SK-N-SH (cell line): ENCODE measurements around the gene PAK1. TPM values are rescaled to one million over a fixed set of nuclear protein-coding genes. Genes with fewer than 3 reads are reported as not detected.

Source experiments
- CTCF ChIA-PET: fragments of 300-600, 350-600 bp; formaldehyde crosslinking; extraction: SDS; loops from one replicate; lab custom pipeline; 2021; lab: Yijun Ruan, JAX
- POLR2A ChIA-PET: fragments of 350-600 bp; sonication (Branson Sonifier 250); formaldehyde crosslinking; extraction: SDS; loops from one replicate; lab custom pipeline; 2020; ENCODE audit warnings: antibody characterized with exemption, inconsistent platforms; lab: Yijun Ruan, JAX
- DNase-seq: peaks from one replicate; pipeline ENCODE4 v3.0.0; 2012
- H2AFZ ChIP-seq: fragments of 200-600 bp; sonication (generic); 2 replicates; pipeline ENCODE4 v1.8.1; 2016; ENCODE audit warnings: antibody characterized with exemption, mild to moderate bottlenecking, low read depth
- H3F3A ChIP-seq: fragments of 200-600 bp; sonication (generic); replicated peaks from 2 replicates; pipeline ENCODE3; 2016; ENCODE audit warnings: antibody characterized with exemption, mild to moderate bottlenecking; ENCODE audit not compliant: insufficient read depth
- H3K27ac ChIP-seq, 2 experiments: fragments of 200-500 bp in 1 of 2; fragments of 200-600 bp in 1 of 2; sonication (Bioruptor generic) in 1 of 2; sonication (generic), shearing (Covaris generic) in 1 of 2; 2 replicates each; pipeline versions ENCODE4 v1.5.1 to v1.6.1; 2014 to 2016; ENCODE audit warnings: low read depth in 2 of 2, inconsistent platforms in 1 of 2, low read length in 1 of 2, mild to moderate bottlenecking in 1 of 2, mixed read lengths in 1 of 2
- H3K27me3 ChIP-seq: fragments of 200-600 bp; sonication (generic), shearing (Covaris generic); 2 replicates; pipeline ENCODE4 v1.6.1; 2016; ENCODE audit warnings: mixed run types; ENCODE audit not compliant: insufficient read depth
- H3K36me3 ChIP-seq, 2 experiments: fragments of 200-500 bp in 1 of 2; fragments of 200-600 bp in 1 of 2; sonication (Bioruptor generic) in 1 of 2; sonication (generic) in 1 of 2; replicated peaks in 1 of 2; 2 replicates each; pipeline versions ENCODE3 to v1.5.1; 2014 to 2016; ENCODE audit warnings: low read length in 1 of 2, mild to moderate bottlenecking in 1 of 2; ENCODE audit not compliant: insufficient read depth in 2 of 2, control insufficient read depth in 1 of 2
- H3K4me1 ChIP-seq, 2 experiments: fragments of 200-500 bp in 1 of 2; fragments of 200-600 bp in 1 of 2; sonication (Bioruptor generic) in 1 of 2; sonication (generic), shearing (Covaris generic) in 1 of 2; 2 replicates each; pipeline versions ENCODE4 v1.5.1 to v1.6.1; 2014 to 2016; ENCODE audit warnings: low read depth in 1 of 2, low read length in 1 of 2, mixed run types in 1 of 2; ENCODE audit not compliant: insufficient read depth in 2 of 2, control insufficient read depth in 1 of 2
- H3K4me2 ChIP-seq: fragments of 200-600 bp; sonication (generic), shearing (Covaris generic); 2 replicates; pipeline ENCODE4 v1.6.1; 2017; ENCODE audit warnings: mixed run types
- H3K4me3 ChIP-seq, 2 experiments: fragments of 200-500 bp in 1 of 2; fragments of 200-600 bp in 1 of 2; sonication (Bioruptor generic) in 1 of 2; sonication (generic), shearing (Covaris generic) in 1 of 2; 2 replicates each; pipeline versions ENCODE4 v1.5.1 to v1.8.1; 2014 to 2016; ENCODE audit warnings: low read depth in 2 of 2, inconsistent platforms in 1 of 2, low read length in 1 of 2, mild to moderate bottlenecking in 1 of 2, mixed read lengths in 1 of 2, moderate library complexity in 1 of 2
- H3K79me2 ChIP-seq: fragments of 200-600 bp; sonication (generic); 2 replicates; pipeline ENCODE4 v1.8.1; 2017; ENCODE audit warnings: mild to moderate bottlenecking; ENCODE audit not compliant: insufficient read depth
- H3K9ac ChIP-seq: fragments of 200-600 bp; sonication (generic); 2 replicates; pipeline ENCODE4 v1.6.1; 2017; ENCODE audit warnings: mixed run types
- H3K9me2 ChIP-seq: fragments of 200-600 bp; sonication (generic); 2 replicates; pipeline ENCODE4 v1.6.1; 2017; ENCODE audit warnings: mixed run types
- H3K9me3 ChIP-seq: fragments of 200-600 bp; sonication (generic); 2 replicates; pipeline ENCODE4 v1.6.1; 2017; ENCODE audit warnings: mixed run types, mild to moderate bottlenecking, moderate library complexity
- H4K20me1 ChIP-seq: fragments of 200-600 bp; sonication (generic); 2 replicates; pipeline ENCODE4 v1.6.1; 2017; ENCODE audit warnings: mild to moderate bottlenecking, mixed run types; ENCODE audit not compliant: insufficient read depth
- ELF1 ChIP-seq: IDR thresholded peaks from 2 replicates; pipeline ENCODE4 v1.4.0; 2012
- EZH2phosphoT487 ChIP-seq: fragments of 200-600 bp; sonication (generic); IDR thresholded peaks from 2 replicates; pipeline ENCODE4 v1.6.1; 2017; ENCODE audit warnings: low read depth, mixed run types, mild to moderate bottlenecking, antibody characterized with exemption, moderate library complexity, borderline replicate concordance
- FOXJ3 ChIP-seq: sonication (generic); formaldehyde crosslinking; IDR thresholded peaks from 2 replicates; pipeline ENCODE4 v1.5.1; 2020; ENCODE audit warnings: mild to moderate bottlenecking, missing genetic modification reagents
- FOXM1 ChIP-seq: IDR thresholded peaks from 2 replicates; pipeline ENCODE4 v1.4.0; 2012; ENCODE audit warnings: low read depth, mild to moderate bottlenecking
- GATA2 ChIP-seq: sonication (generic); formaldehyde crosslinking; IDR thresholded peaks from 2 replicates; pipeline ENCODE4 v1.5.0; 2020; ENCODE audit warnings: mild to moderate bottlenecking, missing genetic modification reagents
- JUND ChIP-seq: IDR thresholded peaks from 2 replicates; pipeline ENCODE4 v1.4.0; 2012
- MAX ChIP-seq: IDR thresholded peaks from 2 replicates; pipeline ENCODE4 v1.4.0; 2012; ENCODE audit warnings: low read depth
- MXI1 ChIP-seq: IDR thresholded peaks from 2 replicates; pipeline ENCODE4 v1.6.1; 2012; ENCODE audit warnings: mild to moderate bottlenecking, low read depth, low read length, improper control_type of control experiment
- PBX3 ChIP-seq: IDR thresholded peaks from 2 replicates; pipeline ENCODE4; 2012
- RCOR1 ChIP-seq: fragments of 150-350 bp; IDR thresholded peaks from 2 replicates; pipeline ENCODE4 v1.6.1; 2017; ENCODE audit warnings: antibody characterized with exemption, low read length
- SIN3A ChIP-seq: IDR thresholded peaks from 2 replicates; pipeline ENCODE4 v1.6.1; 2012; ENCODE audit warnings: low read depth, mild to moderate bottlenecking, low read length, moderate library complexity, borderline replicate concordance
- YY1 ChIP-seq: IDR thresholded peaks from 2 replicates; pipeline ENCODE4 v1.4.0; 2012; ENCODE audit warnings: low read depth, mild to moderate bottlenecking
- WGBS: methylation state at CpG from one replicate; pipeline ENCODE4 v1.1.6; 2017; ENCODE audit warnings: low lambda C conversion rate; 5-methylcytosine and 5-hydroxymethylcytosine counted together
- polyA plus RNA-seq, 3 experiments: library from polyadenylated mRNA; depleted of rRNA; stranded (reverse); fragments of >200 nt; gene quantifications; 2 replicates each; pipeline ENCODE4 v1.2.3, GENCODE V29; 2012
- TF ChIP-seq, protein P1 (sequence below): fragments of 150-350 bp; IDR thresholded peaks from 2 replicates; pipeline ENCODE4 v1.6.1; 2016; ENCODE audit warnings: mild to moderate bottlenecking, low read depth, low read length

Gene PAK1
- polyA plus RNA-seq, 1 of the 3 experiments (the other 2 are of a cell fraction): 17.9 TPM

GRCh38 chr11:77402218-77402556 lies 71.7 kb downstream of the PAK1 start:
- 89% methylated on average over 3 of the region's 3 CpGs for WGBS
- Histone ChIP-seq H3K27ac (no peak overlapping the region), H3K27me3 (no peaks in the 10 kb centered on the region), H4K20me1 (no peaks in the 10 kb centered on the region), H3K4me2 (no peak overlapping the region), H3K4me3 (no peak overlapping the region), H3K9me2 (no peaks in the 10 kb centered on the region), H3K9ac (no peak overlapping the region), H3K4me1 (peaks cover under 1 to 2% of the 10 kb centered on the region in 2 experiments; a peak in 3 of 4 replicates), H3K79me2 (no peaks in the 10 kb centered on the region), H3K9me3 (no peaks in the 10 kb centered on the region), H3F3A (peaks cover 2% of the 10 kb centered on the region), H3K36me3 (no peaks in the 10 kb centered on the region), H2AFZ (no peak overlapping the region)
- ChIA-PET CTCF (no interaction called here), POLR2A (no interaction called here)
- no peak for DNase-seq
- TF ChIP-seq, protein P1, sequence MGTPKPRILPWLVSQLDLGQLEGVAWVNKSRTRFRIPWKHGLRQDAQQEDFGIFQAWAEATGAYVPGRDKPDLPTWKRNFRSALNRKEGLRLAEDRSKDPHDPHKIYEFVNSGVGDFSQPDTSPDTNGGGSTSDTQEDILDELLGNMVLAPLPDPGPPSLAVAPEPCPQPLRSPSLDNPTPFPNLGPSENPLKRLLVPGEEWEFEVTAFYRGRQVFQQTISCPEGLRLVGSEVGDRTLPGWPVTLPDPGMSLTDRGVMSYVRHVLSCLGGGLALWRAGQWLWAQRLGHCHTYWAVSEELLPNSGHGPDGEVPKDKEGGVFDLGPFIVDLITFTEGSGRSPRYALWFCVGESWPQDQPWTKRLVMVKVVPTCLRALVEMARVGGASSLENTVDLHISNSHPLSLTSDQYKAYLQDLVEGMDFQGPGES: no peak
- TF ChIP-seq GATA2 (CRISPR knock-in tag) (no peak), PBX3 (no peak), FOXM1 (no peak), SIN3A (no peak), MXI1 (no peak), YY1 (no peak), MAX (no peak), RCOR1 (no peak), FOXJ3 (CRISPR knock-in tag) (no peak), JUND (no peak), EZH2phosphoT487 (no peak)

- H3K9me2 ChIP-seq: no peaks in the 10 kb centered on the region
- 94% methylated on average over 2 of the region's 2 CpGs for WGBS
- ChIA-PET CTCF (interaction anchor here (0.8 to 1.1 kb wide), 2 partner anchors 10 to 53 kb away, joined by 3 read pairs; no protein-coding TSS in a partner anchor), POLR2A (no interaction called here)
- no peaks in the 10 kb centered on the region for H3K27me3 ChIP-seq
- H3K4me3 ChIP-seq: no peak overlapping the region
- H3K27ac ChIP-seq: no peak overlapping the region
- no peak overlapping the region for H3K9ac ChIP-seq
- H3K36me3 ChIP-seq: no peaks in the 10 kb centered on the region
- no peaks in the 10 kb centered on the region for H3K9me3 ChIP-seq
- no peaks in the 10 kb centered on the region for H3K79me2 ChIP-seq
- no peak overlapping the region for H3K4me2 ChIP-seq
- no peak overlapping the region for H2AFZ ChIP-seq
- DNase-seq: no peak
- no peaks in the 10 kb centered on the region; a peak in 1 of 4 replicates for H3K4me1 ChIP-seq
- H4K20me1 ChIP-seq: no peaks in the 10 kb centered on the region
- H3F3A ChIP-seq: no peaks in the 10 kb centered on the region
- no peak for TF ChIP-seq ELF1
- no peak for TF ChIP-seq EZH2phosphoT487
- no peak for TF ChIP-seq SIN3A
- TF ChIP-seq, protein P1: no peak
- no peak for TF ChIP-seq FOXJ3 (CRISPR knock-in tag)
These were observed 72.2 kb downstream of the PAK1 start for GRCh38 chr11:77401486-77402217.
